DMS 273 treated with DMSO at 0.1 percent for 48 hours (cell line): Measurements from ENCODE around the gene NT5C3B.
A peak's percentile ranks its signal among the peaks of the same experiment; 100 is the strongest.
"Not testable (repeated sequence)": the region's sequence is repeated elsewhere in the genome, so short reads cannot be mapped to it uniquely, and the experiment has no call there.

ENCODE experiments used
- DNase-seq: peaks from one replicate; lab custom pipeline; 2025; lab: John Stamatoyannopoulos, UW

The NT5C3B gene

GRCh38 chr17:41835800-41836549 lies at the start of gene NT5C3B:
Gene NT5C3B (minus strand): TSS chr17:41836232. CDS start chr17:41836193, 39 bp downstream.
- no peak for DNase-seq

GRCh38 chr17:41885733-41886132 lies 49.7 kb upstream of the NT5C3B start:
- no peak for DNase-seq

GRCh38 chr17:41882756-41883155 lies 46.7 kb upstream of the NT5C3B start:
- DNase-seq: no peak

GRCh38 chr17:41880130-41880529 lies 44.1 kb upstream of the NT5C3B start:
- DNase-seq: no peak

GRCh38 chr17:41874293-41874670 lies 38.2 kb upstream of the NT5C3B start:
- not testable (repeated sequence) for DNase-seq

- DNase-seq: no peak
Measured at GRCh38 chr17:41873559-41874292, 37.7 kb upstream of the NT5C3B start.

- no peak for DNase-seq
Measured at GRCh38 chr17:41871789-41872188, 35.8 kb upstream of the NT5C3B start.

- no peak for DNase-seq
Measured at GRCh38 chr17:41870627-41871026, 34.6 kb upstream of the NT5C3B start.

GRCh38 chr17:41870097-41870496 lies 34.1 kb upstream of the NT5C3B start:
- no peak for DNase-seq

- no peak for DNase-seq
Measured at GRCh38 chr17:41869426-41869825, 33.4 kb upstream of the NT5C3B start.

GRCh38 chr17:41868568-41868967 lies 32.5 kb upstream of the NT5C3B start:
- no peak for DNase-seq

GRCh38 chr17:41865596-41865893 lies 29.5 kb upstream of the NT5C3B start:
- DNase-seq: no peak

GRCh38 chr17:41864836-41865595 lies 29.0 kb upstream of the NT5C3B start, which contains the start of gene KLHL11:
Gene KLHL11 (minus strand): TSS chr17:41865423. CDS start chr17:41865370, 53 bp downstream.
- DNase-seq: peak; percentile 77

- no peak for DNase-seq
Measured at GRCh38 chr17:41864498-41864835, 28.4 kb upstream of the NT5C3B start.

GRCh38 chr17:41863074-41863848 lies 27.2 kb upstream of the NT5C3B start:
- DNase-seq: no peak

- DNase-seq: no peak
Measured at GRCh38 chr17:41860254-41860931, 24.4 kb upstream of the NT5C3B start.

- DNase-seq: not testable (repeated sequence)
Measured at GRCh38 chr17:41851382-41851781, 15.3 kb upstream of the NT5C3B start.

GRCh38 chr17:41849251-41849990 lies 13.4 kb upstream of the NT5C3B start:
- no peak for DNase-seq

- DNase-seq: no peak
Measured at GRCh38 chr17:41848788-41849187, 12.8 kb upstream of the NT5C3B start.

GRCh38 chr17:41844971-41845370 lies 8.9 kb upstream of the NT5C3B start:
- no peak for DNase-seq

GRCh38 chr17:41840781-41841180 lies 4.7 kb upstream of the NT5C3B start:
- not testable (repeated sequence) for DNase-seq
